GM19025 (cell line): ENCODE results near the gene GLG1.
A peak's percentile ranks its signal among the peaks of the same experiment; 100 is the strongest.
"Not testable (repeated sequence)": the region's sequence is repeated elsewhere in the genome, so short reads cannot be mapped to it uniquely, and the experiment has no call there.

Experiments
- ATAC-seq: cut with Tn5 transposase; IDR thresholded peaks from one replicate; pipeline ENCODE4 v1.9.1; 2021; ENCODE audit warnings: mild to moderate bottlenecking, low read depth, moderate library complexity; ENCODE audit not compliant: unreplicated experiment

The GLG1 gene

DNA sequence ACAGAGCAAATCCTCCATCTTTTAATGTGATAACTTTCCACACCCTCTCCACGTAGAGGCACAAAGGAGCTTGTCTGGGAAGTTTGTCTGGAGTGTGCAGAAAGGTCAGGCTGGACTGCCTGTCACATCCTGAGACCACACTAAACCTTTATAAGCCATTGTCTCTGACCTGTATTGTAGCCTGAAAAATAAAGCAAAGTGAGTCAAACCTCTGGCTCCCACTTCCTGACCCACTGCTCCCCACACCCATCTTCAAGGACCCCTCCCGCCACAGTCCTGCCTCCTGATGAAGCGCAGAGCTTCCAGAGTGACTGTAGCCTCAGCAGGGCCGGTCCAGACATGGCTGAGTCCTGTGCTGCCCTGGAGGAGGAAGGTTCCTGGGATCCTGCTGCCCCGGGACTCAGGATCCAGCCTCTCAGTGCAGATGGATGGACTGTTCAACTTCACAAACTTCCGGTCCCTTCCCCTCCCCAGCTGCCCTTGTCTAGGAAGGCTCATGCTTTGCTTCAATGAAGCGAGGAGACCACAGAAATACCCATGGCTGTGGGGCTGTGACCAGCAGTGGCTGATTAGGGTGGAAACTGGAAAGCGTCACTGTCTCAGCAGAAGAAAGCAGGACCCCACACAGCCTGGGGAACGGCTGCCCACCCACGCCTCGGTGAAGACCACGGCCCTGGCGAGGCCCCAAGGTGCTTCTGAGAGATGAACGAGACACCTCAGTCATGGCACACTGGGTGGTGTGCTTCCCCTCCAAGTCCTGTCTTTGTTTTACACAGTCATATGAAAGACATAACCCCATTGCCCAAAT lies 154.8 kb downstream of the GLG1 start:
- peak; percentile 72 for ATAC-seq

DNA sequence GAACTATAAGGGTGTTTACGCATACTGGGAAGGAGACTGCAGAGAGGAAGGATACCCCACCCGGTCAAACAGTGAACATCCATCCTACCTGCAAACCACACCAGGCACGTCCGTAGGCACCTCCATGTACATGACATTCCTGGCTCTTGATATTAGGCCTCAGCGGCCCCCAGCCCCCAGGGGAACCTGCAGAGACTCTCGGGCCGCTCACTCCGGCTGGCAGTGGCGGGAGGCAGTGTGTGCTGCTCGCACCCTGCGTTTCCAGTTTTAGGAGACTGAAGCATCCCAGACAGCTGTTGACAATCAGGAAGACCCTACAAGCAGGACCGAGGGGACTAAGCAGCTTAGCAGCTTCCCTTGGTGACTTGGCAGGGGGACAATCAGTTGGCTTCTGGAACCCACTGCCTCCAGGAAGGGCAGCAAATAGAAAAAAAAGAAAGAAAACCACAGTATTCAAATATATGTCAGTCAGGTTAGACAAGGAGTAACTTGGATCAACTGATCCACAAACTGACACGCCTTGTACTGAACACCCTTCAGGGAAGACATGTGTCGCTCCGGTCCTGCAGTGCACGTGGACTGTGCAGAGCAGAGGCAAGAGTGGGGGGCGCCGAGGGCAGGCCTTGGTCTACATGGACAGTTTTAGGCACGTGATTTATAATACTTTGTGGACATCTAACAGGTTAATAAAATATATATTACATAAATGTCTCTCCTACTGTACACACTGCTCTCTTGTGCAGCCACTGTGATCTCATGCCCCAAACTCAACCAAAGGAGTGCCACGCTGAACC lies 155.8 kb downstream of the GLG1 start:
- ATAC-seq = no peak

GRCh38 chr16:74450236-74450635 lies 156.7 kb downstream of the GLG1 start:
- ATAC-seq = no peak

- no peak for ATAC-seq
Measured at GRCh38 chr16:74449470-74449869, 157.4 kb downstream of the GLG1 start.

GRCh38 chr16:74448990-74449389 lies 157.9 kb downstream of the GLG1 start:
- no peak for ATAC-seq

DNA sequence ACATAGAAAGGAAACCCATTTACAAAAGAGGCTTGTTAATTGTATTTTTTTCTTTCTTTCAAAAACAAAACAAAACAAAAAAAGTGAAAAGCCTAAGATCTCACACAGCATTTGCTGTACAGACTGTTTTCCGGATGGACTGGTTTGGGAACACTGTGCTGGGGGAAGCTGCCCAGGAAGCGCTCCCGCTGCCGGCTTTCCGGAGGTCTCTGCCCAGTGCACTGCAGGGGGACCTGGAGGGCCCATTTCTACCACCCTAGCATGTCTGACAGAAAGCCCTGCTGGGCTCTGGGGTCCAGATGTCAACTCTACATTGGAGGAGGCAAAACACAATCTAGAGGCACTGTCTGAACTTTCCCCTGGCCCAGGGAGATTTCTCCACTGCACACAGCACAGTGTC lies 159.3 kb downstream of the GLG1 start:
- no peak for ATAC-seq

DNA sequence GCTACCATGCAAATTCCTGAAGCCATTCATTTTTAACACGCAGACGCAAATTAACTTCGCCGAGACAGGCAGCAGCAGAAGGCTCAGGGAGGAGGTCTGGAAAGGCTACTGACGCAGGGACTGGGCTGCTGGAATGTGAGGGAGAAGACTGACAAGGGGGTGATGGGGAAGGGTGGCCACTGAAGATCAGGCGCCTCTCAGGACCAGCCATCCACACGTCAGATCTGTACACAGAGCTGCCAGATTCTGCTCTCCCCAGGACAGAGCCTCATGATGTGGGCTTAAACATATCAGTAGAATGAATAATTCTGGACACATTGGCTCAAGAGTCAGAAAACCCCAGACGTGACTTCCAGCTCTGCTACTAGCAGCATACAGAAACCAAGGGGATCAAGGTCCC lies 160.0 kb downstream of the GLG1 start:
- ATAC-seq = no peak

DNA sequence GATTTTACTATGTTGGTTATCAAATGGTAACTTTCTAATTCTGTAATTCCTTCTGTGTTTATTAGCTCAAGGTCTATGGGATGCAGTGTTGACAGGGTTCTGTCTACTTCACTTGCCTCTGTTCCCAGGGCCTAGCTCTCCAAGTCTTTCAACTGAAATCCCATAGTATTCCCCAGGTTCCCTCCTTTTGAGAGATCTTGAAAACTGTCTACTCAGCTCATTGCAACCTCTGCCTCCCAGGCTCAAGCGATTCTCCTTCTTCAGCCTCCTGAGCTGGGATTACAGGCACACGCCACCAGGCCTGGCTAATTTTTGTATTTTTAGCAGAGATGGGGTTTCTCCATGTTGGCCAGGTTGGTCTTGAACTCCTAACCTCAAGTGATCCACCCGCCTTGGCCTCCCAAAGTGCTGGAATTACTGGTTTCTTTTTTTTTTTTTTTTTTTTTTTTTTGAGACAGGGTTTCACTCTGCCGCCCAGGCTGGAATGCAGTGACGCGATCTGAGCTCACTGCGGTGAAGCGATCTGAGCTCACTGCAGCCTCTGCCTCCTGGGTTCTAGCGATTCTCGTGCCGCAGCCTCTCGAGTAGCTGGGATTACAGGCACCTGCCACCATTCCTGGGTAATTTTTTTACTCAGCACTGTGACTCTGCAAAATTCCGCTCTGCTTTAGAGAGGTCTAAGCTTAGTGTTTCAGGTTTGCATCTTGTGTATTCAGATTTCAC lies 163.1 kb downstream of the GLG1 start:
- ATAC-seq = not testable (repeated sequence)

- ATAC-seq = no peak
Measured at GRCh38 chr16:74439685-74440084, 167.2 kb downstream of the GLG1 start.

DNA sequence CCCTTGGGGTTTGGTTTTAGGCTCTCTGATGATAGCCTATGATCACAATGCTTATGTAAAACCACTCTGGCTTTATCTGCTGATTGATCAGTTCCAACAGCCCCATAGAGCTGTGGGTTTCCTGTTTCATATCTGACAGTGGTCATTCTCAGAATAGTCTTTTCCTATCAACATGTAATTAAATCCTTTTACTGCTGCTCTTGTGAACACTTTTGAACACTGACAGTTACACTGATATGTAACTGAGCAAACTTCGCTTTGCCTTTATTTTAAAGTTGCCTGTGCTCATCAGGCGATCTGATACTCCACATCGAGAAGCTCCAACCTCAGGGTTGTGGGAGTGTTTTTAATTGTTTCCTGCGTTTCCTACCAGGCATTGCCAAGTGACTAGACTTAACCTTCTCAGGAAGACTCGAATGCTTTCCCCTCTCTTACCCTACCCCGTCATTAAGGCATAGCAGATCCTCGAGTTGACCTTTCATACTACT lies 168.4 kb downstream of the GLG1 start:
- no peak for ATAC-seq

GRCh38 chr16:74431516-74431915 lies 175.4 kb downstream of the GLG1 start:
- ATAC-seq = no peak

GRCh38 chr16:74430036-74430712 lies 176.7 kb downstream of the GLG1 start:
- ATAC-seq = not testable (repeated sequence)

DNA sequence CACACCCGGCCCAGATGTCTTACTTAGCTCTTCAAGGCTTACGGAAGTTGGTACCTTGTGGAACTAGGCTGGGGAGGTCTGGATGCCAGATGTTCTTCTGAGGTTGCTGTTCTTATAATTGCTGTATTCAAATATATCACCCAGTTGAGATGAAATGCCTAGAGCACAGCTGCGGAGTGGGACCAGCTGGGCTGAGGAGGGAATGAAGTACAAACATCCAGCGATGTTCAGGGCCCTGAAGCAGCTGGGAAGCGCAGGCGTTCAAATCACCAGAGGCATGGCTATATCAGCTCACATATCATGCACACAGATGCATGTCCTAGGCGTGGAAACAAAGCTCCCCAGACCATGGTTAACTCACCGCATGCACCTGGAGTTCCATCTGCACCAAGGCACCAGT lies 178.4 kb downstream of the GLG1 start:
- not testable (repeated sequence) for ATAC-seq

- not testable (repeated sequence) for ATAC-seq
Measured at GRCh38 chr16:74425751-74426150, 181.2 kb downstream of the GLG1 start.

DNA sequence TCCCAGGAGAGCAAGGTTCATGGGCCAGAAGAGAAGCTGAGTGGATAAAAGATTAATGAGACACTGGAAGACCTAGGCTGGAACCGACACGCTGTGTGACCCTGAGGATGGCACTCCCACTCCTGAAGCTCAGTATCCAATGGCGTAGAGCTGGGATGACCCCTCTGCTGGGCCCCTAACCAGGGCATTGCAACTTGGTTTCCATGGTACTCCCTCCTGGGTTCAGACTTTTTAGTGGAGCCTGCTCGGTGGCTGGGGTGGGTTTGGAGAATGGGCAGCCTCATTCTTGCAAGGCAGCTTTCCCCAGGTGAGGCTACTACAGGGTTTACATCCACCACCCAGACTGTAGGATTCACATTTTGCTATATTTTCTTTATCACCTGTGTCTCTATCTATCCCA lies 183.2 kb downstream of the GLG1 start:
- not testable (repeated sequence) for ATAC-seq

- ATAC-seq = not testable (repeated sequence)
Measured at GRCh38 chr16:74422086-74422485, 184.8 kb downstream of the GLG1 start.

DNA sequence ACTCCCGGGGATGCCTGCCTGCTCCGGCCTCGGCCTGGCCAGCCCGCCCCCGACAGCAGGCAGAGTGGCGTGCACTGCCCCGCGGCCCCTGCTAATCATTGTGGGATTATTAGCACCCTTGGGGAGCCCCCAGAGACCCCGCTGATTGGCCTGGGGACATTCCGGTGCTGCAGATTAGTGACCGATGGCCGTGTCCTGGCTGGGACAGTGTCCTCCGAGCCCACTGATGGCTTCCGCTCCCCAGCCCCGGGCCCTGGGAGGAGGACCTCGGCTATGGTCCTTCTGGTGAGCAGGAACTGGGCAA lies 185.5 kb downstream of the GLG1 start:
- ATAC-seq = not testable (repeated sequence)

- not testable (repeated sequence) for ATAC-seq
Measured at GRCh38 chr16:74420612-74421481, 186.1 kb downstream of the GLG1 start, which contains the start of gene CLEC18B. Gene CLEC18B, minus strand, starts transcription at chr16:74421478. Its CDS starts 208 bp downstream, at chr16:74421270.

- ATAC-seq = not testable (repeated sequence)
Measured at GRCh38 chr16:74419811-74420210, 187.1 kb downstream of the GLG1 start.
